GM19025 (cell line): ENCODE measurements around the gene C11orf86.

ENCODE experiments used
- ATAC-seq: cut with Tn5 transposase; IDR thresholded peaks from one replicate; pipeline ENCODE4 v1.9.1; 2021; ENCODE audit warnings: mild to moderate bottlenecking, low read depth, moderate library complexity; ENCODE audit not compliant: unreplicated experiment

C11orf86 gene

DNA sequence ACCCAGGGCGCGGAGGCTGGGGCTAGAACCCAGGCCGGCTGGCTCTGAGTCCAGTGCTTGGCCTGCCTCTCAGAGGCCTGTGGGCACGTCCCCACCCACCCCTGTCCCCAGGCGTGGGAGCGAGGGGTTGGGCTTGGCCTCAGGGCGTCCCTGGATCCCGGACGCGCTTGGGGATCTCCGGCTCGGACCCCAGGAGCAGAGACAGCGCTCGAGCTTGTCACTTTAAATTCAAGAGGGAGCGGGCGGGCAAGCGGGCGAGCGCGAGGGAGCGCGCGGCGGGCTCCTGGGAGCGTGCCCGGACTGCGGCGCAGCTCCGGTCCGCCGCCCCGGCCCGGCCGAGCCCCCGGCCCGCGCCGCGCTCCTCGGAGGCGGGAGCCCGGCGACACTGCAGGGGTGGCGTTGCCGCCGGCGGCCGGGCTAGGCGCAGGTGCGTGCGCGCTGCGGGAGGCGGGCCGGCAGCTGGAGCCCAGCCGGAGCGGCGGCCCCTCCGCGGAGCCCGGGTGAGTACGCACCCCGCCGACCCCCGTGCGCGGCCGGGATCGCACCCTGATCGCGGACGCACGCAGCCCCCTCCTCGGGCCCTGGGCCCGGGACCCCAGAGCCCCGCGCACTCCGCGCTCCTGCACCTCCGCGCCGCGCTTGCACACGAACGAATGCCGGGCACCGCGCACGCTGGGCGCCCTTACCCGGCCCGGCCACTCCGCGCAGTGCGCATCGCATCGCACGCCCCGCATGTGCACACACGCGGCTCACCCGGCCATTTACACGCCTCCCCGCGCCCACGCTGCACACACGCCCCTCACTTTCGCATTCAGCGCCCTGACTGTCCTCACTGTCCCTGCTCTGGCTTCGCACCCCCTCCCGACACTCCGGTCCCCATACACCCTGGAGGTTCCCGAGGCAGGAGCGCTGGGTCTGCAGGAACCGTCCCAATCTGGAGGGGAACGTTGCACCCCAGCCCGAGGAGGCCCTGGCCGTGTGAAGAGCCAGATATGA, 48.2 kb downstream of the C11orf86 start, which contains the start of gene SYT12:
Gene SYT12, plus strand, starts transcription at position 174 of the 996 bp plus-strand sequence. CDS start 7,011 bp downstream, outside the sequence.
- no peak for ATAC-seq

DNA sequence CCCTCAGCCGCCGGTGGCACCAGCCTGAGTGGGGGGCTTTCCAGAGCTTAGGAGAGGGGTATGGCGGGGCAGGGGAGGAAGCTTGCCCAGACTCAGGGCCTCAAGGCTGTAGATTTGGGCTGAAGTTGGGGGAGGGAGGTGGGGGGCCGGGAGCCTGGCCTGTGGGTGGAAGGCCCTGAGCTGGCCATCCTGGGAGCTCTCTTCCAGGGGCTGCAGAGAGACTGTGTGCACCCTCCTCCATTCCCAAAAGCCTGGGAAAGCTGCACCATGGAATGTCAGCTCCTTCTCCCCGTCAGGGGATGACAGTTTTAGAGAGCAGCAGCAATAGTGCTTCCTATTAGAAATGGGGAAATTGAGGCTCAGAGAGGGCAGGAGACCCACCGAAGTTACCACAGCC, 48.9 kb downstream of the C11orf86 start:
- no peak for ATAC-seq

DNA sequence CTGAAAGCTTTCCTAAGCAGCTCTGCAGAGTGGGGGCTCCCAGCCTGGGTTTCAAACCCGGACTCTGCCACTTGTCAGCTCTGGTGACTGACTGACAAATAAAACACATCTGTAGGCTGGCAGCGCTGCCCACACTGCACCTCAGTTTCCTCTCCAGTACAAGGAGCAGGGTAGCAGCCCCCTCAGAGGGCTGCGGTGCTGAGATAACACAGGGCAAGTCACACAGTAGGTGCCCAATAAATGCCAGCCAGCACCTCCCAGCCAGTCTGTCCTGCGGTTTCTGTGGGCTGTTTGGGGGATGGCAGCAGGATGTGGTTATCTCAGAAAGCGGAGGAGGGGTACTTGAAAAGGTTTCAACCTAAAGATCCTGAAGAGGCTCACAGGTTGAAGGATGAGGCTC, 49.3 kb downstream of the C11orf86 start:
- ATAC-seq = no peak

GRCh38 chr11:67024966-67025365, 49.9 kb downstream of the C11orf86 start:
- no peak for ATAC-seq

DNA sequence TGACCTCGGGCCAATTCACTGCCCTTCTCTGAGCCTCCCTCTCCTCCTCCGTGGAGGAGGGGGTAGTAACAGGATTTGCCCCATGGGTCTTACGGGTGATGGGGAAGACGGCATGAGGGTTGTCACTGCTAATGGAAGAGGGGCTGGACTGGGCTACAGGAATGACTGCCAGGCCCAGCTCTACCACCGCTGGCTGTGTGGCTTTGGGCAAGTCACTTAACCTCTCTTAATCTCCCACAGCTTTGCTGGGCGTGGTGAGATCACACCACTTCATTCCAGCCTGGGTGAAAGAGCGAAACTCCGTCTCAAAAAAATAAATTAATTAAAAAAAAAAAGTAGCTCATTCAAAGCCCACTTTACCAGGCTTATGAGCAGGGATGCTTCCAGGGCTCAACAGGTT, 50.6 kb downstream of the C11orf86 start:
- ATAC-seq = no peak
